COLO668 (cell line): ENCODE data around the gene PSMB8.
A peak's percentile ranks its signal among the peaks of the same experiment; 100 is the strongest.

Experiments used
- DNase-seq: peaks from one replicate; lab custom pipeline; 2025; ENCODE audit not compliant: unreplicated experiment; lab: John Stamatoyannopoulos, UW

The PSMB8 gene

DNA sequence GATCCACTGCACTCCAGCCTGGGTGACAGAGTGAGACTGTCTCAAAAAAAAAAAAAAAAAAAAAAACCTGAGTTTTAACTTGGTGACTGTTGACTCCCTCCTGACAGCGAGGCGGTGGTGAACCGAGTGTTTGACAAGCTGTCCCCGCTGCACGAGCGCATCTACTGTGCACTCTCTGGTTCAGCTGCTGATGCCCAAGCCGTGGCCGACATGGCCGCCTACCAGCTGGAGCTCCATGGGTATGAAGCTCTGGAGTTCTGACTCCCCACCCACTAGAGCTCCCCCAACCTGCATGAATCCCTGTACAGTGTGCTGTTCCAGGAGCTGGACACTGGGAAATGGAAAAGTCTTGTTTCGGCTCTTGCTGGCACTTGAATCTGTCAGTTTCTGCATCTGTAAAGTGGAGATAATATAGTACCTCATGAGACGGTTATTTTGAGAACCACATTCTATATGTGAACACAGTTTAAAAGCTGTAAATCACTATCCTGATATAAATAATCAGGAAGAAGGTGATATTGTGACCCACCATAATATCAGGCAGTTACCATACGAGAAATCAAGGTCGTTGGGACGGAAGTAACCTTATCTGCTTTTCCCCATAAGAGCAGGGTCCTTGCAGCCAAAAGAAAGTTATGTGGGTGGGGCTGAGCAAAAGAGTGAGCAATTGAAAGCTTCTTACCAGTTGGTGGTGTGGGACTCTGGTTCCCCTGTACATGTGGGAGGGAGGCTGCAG, 13.5 kb upstream of the PSMB8 start:
- DNase-seq: no peak

GRCh38 chr6:32855467-32856174, 11.8 kb upstream of the PSMB8 start:
- no peak for DNase-seq

DNA sequence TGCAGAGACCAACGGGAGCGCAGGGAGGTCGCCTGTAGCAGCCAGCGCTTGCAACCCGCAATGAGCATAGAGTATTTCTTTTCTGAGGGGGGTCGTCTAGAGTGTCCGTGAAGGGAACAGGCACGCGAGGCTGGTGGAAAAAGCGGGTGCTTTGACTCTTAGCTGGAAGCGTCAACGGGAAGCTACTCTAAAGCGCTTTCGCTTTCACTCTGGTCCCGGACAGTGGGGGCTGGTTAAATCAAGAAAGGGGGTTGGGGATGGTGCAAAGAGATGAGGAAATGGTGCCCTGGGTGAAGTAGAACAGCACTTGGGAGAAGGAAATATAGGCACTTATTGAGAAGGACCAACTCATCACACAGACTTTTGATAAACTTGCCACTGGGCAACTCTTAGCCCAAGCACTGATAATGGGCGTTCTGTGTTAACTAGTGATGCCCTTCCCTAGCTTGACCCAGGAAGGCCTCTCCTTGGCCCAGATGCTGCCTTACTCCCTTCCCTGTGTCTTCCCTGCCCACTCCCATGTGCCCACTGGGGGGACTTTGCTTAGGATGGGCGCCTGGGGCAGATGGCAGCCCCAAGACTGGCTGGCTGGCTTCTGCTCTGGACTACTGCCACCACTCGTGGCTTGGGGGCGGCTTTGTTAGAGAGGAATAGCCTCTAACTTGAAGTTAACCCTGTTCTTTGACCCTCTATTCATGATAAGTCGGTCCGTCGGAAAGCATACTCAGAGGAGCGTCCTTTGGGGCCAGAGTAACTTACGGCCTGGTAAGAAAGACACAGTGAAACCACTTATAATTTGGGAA, 10.7 kb upstream of the PSMB8 start:
- peak; percentile 24 for DNase-seq

DNA sequence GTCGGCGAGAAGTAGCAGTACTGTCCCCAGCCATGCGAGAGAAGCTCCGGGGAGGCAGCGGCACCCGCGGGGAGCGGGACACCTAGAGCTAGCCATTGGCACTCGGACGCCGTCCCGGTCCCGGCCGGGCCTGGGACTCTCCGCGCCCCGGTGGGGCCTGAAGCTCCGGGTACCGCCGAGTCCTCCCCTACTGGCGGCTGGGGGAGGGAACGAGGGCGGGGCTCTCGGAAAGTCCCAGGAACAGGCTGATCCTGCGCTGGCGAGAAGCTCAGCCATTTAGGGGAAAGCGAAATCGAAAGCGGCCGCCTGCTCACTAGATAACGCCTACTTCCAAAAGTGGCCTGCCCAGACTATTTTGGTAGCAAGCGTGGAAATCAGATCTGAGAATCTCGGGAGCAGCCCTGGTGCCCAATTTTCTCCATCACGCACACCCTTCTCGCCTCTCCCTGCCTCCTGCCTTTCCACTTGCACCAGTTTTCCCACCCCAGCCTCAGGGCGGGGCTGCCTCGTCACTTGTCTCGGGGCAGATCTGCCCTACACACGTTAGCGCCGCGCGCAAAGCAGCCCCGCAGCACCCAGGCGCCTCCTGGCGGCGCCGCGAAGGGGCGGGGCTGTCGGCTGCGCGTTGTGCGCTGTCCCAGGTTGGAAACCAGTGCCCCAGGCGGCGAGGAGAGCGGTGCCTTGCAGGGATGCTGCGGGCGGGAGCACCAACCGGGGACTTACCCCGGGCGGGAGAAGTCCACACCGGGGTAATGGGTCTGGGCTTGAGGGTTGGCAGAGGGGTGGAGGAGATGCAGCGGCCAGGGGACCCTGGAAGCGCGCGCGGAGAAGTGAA, 9.9 kb upstream of the PSMB8 start, which contains the start of the genes PSMB9 and TAP1:
Gene PSMB9 (plus strand): TSS at position 652 of the 835 bp plus-strand sequence. CDS start 38 bp downstream, at position 690.
Gene TAP1 (minus strand): TSS at position 164 of the 835 bp plus-strand sequence. CDS start 68 bp downstream, at position 96.
- peak; percentile 91 for DNase-seq

DNA sequence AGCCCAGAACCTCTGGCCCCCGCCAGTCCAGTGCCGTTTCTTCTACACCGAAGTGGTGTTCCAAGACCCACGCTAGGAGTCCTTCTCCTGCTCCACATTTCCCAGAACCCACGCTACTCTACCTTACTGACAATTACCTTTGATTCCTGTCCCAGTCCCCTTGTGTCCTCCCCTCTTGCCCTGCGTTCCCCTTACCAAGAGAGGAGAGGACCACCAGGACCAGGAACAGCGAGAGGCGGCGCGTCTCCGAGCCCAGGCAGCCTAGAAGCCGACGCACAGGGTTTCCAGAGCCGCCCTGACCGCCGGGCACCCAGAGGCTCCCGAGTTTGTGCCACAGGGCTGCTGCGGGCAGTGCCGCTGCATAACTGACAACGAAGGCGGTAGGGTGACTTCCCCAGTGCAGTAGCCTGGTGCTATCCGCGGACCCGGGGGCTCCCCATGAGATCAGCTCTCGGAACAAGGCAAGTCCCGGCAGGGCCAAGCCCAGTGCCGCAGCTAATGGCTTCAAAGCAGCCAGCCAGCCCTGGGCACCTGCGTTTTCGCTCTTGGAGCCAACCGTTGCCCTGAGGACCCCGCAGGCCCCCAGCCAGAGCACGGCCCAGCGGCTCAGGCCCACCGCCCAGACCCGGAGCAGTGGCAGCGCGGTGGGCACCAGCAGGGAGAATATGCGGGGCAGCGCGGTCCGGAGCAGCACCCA, 9.1 kb upstream of the PSMB8 start:
- DNase-seq: peak; percentile 37

GRCh38 chr6:32852018-32852843, 8.4 kb upstream of the PSMB8 start:
- peak; percentile 14 for DNase-seq

- DNase-seq: no peak
Measured at GRCh38 chr6:32851025-32851424, 7.2 kb upstream of the PSMB8 start.

- no peak for DNase-seq
Measured at GRCh38 chr6:32849126-32849525, 5.3 kb upstream of the PSMB8 start.

GRCh38 chr6:32847795-32848194, 3.9 kb upstream of the PSMB8 start:
- DNase-seq: no peak

DNA sequence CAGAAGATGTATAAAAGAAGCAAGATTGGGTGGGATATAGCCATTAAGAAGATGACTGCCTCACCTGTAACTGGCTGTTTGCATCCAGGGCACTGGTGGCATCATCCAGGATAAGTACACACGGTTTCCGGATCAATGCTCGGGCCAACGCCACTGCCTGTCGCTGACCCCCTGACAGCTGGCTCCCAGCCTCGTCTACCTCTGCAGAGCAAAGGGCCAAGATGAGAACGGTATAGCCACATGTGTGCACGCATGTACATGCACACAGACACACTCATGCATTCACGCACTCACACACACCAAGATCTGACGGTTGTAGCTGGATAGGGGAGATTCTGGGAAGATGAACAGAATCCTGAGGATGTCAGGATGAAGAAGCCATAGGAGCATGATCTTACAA, 3.2 kb upstream of the PSMB8 start:
- DNase-seq: no peak

DNA sequence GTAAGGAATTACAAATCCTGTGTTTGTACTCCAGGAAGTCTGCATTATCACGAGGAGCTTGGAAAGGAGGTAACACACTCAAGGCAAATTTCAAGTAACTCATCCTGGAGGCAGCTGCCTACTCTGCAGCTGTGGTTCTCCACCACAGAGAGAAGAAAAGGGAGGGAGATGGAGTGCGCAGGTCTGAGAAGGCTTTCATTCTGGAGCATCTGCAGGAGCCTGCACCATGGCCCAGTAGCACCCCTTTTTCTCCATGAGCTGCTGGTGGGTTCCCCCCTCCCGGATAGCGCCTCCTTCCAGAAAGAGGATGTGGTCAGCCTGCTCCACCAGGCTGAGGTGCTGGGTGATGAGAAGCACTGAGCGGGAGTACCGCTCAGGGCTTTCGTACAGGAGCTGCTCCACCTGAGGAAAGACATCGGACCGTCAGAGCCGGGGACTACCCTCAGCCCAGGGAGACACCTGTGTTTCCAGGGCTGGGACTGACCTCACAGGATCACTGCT, 1.6 kb upstream of the PSMB8 start:
- peak; percentile 8 for DNase-seq

DNA sequence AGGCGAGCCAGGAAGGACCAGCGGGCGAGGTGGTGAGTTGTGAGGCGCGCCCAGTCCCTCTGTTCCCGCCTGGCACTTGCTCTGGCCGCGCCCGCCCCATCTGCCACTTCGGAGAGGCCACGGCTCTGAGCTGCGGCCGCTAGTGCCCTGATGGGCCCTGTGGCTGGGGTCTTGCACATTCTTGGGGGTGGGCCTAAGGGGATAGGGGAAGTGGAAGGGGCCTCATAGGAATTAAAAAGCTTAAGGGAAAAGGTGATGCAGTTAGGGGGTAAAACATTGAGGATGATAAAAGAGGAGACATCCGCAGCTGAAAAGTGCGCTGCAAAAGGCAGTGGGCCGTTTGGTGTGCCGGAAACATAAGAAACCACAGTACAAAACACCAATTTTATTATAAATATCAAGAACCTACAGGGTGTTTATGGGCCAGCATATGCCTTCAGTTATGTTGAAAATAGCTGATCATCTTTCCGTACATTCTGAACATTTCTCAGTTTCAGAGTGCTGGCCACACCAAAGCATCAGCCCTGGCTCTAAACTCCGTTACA, 1.1 kb upstream of the PSMB8 start:
- no peak for DNase-seq

DNA sequence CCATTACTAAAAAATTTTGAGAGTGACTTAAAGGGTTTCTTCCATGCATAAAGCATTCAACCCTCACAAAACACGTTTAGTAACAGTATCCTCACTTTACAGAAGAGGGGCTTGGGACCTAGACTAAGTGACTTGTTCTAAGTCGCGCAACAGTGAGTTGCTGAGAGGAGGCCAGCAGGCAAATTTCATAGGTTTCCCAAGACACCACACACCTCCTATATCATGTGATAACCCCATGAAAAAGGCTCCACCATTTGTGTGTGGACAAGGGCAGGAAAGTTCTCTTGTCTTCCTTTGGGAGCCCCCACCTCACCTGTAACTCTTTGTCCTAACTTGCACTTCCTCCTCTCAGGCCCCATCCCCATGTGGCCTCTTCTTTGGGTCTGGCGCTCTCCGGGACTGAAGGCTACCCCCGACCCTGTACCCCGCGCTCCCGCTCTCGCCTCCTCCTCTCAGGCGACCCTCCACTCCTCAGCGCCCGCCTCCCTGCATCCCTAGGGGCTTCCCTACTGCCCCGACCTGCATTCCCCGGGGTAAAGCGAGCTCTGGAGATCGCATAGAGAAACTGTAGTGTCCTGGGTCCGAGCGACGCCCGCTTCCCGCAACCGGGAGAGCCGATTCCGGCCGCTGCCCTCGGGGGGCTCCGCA, 392 bp downstream of the PSMB8 start:
- peak; percentile 27 for DNase-seq

DNA sequence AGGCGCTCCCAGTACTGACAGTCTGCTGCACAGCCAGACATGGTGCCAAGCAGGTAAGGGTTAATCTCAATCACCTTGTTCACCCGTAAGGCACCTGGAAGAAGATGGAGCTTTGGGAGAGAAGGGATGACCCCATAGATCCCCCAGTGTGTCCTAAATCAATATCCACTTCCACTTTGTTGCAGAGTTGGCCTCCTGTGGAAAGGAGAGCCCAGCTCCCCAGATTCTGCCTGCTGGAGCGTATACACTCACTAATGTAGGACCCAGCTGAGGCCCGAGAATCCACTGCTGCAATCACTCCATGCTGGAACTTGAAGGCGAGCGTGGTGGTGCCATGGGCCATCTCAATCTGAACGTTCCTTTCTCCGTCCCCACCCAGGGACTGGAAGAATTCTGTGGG, 1.2 kb downstream of the PSMB8 start:
- DNase-seq: no peak

- no peak for DNase-seq
Measured at GRCh38 chr6:32842021-32842650, 1.7 kb downstream of the PSMB8 start.

GRCh38 chr6:32840604-32841246, 3.1 kb downstream of the PSMB8 start:
- no peak for DNase-seq

DNA sequence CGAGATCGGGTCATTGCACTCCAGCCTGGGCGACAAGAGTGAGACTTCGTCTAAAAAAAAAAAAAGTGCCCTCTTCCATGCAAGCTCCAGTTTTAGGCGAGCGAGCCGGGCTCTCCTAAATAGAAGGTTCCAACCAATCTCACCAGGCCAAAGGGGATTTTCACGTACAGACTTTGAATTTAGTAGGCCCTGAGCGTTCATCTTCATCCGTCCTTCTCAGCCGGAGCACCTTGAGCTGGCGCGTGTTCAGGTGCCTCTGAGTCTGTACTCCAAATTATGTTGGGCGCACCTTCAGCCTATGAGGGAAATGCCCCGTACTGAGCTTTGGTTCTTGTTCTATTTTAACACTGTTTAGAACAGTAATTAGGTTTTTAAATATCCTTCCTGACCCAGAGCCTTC, 4.5 kb downstream of the PSMB8 start:
- no peak for DNase-seq
